GM12864 (cell line): ENCODE data around the gene CPEB4.

Experiments
- DNase-seq: peaks from one replicate; pipeline ENCODE4 v3.0.0-alpha.2; 2011; ENCODE audit warnings: low read depth
- H3K4me3 ChIP-seq: 2 replicates; pipeline ENCODE4 v1.5.1; 2011; ENCODE audit warnings: mild to moderate bottlenecking, low read depth, low read length, control low read depth
- TF ChIP-seq, protein P1 (sequence below): IDR thresholded peaks from 2 replicates; pipeline ENCODE4 v1.5.1; 2011; ENCODE audit warnings: low read depth, mild to moderate bottlenecking, moderate library complexity, low read length, control low read depth, inconsistent platforms; ENCODE audit errors: missing control alignments

The CPEB4 gene

DNA sequence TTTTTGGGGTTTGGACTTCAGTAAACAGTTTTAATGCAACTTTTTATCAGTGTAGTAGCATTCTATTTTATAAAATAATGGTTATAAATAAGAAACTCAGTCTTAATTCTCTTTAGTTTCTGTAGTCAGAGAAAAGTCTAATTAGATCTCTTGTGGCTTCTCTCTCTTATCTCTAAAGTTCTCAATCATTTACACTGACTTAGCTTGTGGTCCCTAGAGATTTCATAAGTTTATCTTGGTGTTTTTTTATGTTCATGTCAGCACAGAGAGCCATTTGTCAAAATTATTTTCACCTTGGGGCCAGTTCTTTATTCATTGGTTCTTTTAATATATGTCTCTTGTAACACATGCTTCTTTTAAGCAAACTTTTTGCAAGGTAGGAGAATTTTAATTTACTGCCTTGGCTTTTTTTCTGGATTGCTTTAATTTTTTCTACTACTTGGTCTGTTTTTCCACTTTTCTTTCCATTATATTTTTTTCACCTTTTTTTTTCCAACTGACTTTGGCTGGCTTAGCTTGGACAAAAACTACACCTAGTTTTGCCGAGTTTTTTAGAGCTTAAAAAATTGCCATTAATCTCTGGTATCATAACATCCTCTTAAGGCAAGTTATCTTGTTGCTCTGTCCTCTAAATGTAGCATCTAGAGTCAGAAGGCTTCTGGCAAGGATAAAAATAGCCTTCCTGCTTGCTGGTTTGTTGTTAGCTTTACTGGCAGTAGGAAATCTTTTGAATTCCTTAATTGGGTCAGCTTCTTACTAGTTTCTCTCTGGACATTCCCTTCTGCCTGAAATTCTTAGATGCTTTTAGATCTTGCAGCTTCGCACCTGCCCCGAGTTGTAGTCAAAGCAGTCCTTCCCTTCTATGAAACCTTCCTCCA lies 35.3 kb downstream of the CPEB4 start:
- TF ChIP-seq, protein P1, sequence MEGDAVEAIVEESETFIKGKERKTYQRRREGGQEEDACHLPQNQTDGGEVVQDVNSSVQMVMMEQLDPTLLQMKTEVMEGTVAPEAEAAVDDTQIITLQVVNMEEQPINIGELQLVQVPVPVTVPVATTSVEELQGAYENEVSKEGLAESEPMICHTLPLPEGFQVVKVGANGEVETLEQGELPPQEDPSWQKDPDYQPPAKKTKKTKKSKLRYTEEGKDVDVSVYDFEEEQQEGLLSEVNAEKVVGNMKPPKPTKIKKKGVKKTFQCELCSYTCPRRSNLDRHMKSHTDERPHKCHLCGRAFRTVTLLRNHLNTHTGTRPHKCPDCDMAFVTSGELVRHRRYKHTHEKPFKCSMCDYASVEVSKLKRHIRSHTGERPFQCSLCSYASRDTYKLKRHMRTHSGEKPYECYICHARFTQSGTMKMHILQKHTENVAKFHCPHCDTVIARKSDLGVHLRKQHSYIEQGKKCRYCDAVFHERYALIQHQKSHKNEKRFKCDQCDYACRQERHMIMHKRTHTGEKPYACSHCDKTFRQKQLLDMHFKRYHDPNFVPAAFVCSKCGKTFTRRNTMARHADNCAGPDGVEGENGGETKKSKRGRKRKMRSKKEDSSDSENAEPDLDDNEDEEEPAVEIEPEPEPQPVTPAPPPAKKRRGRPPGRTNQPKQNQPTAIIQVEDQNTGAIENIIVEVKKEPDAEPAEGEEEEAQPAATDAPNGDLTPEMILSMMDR: no peak
- H3K4me3 ChIP-seq: no peak overlapping the region
- DNase-seq: no peak

DNA sequence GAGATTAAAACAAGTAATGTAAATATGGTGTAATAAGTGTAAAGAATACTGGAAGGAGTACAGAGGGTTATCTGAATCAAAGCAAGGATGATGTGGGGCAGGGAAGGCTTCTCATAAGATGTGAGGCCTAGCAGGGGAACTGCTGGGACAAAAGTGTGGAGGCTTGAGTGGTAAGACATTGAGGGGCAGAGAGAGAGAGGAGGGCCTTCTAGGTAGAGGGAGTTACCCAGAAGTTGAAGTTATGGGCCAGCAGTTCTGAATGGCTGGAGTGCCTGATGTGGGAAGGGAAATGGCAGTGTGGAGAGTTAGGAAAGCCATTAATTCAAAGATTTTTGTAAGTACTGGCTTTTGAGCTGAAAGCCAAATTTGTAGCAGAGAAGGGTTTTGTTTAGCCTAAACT lies 36.8 kb downstream of the CPEB4 start:
- no peak overlapping the region for H3K4me3 ChIP-seq
- no peak for DNase-seq
- TF ChIP-seq, protein P1: no peak

DNA sequence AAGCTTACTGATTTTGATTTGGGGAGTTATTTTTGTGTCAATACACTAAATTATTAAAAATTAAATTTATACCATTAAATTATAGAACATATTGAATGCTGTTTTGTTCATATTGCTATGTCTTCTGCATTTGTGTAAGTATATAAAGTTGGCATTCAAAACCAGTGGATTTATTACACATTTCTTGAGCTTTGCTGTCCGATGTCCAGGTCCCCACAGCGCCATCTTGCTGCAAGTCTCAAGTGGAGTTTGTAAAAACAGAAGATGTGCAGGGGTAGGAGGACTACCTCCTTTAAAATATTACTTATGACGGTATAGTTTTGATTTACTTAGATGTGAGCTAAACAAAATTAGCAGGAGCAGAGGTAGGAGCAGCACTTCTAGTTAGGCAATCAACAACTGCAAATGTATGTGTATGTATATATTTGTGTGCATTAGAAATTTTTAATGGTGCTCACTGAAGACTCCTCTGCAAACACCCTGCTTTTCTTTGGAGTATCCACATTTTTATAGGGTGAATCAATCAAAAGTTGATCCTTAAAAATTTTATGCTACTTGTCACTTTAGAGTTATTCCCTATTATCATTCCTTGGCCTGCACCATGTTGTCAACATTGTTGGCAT lies 37.4 kb downstream of the CPEB4 start:
- DNase-seq: peak; percentile 25
- TF ChIP-seq, protein P1: peak; percentile 61
- H3K4me3 ChIP-seq: no peak overlapping the region

DNA sequence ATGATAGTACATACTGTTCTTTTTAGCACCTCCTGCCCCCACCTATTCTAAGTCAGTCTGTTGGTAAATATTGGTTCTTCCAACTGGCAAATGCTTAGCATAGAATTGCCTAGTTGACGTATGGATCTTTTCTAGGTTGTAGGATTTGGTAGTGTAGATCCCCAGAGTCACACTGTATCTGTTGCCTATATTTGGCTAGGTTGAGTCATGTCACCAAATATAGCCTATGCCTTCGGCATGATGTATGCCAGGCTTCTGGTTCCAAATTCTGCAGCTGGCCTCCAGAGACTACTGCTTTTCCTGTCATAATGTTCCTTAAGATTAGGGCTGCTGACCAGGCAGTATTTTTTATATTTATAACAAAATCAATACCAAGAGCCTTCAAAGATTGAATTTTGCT lies 38.2 kb downstream of the CPEB4 start:
- DNase-seq: no peak

DNA sequence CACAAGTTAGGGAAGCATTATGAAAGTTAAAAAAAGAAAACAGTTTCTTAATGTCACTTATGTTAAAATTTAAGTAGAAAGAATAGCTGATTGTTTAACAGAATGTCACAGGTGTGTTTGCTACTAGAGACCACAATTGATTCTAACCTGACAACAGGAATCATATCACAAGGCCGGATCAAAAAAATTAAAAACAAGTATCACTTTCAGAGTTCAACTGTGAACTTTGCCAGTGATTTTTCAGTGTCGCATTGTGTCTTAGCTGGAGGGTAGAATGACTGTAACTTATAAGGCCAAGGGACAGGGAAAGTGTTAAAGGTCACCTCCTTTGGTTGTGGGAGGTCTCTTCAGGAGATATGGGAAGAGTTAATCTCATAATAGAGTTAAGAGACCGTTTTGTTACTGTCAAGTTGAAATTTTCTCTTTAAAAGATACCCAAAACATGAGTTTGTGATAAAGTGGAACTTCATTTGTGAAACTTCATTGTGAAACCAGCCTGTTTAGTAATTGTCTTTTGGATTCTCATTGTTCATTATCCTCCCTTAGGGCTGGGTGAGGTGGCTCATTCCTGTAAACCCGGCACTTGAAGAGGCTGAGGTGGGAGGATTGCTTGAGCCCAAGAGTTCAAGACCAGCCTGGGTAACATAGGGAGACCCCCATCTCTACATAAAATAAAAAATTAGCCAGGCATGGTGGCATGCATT lies 40.9 kb downstream of the CPEB4 start:
- TF ChIP-seq, protein P1: no peak
- no peak for DNase-seq
- H3K4me3 ChIP-seq: no peak overlapping the region

More for the DNA sequence above, 38.2 kb downstream of the CPEB4 start:
- TF ChIP-seq, protein P1: no peak
- no peak overlapping the region for H3K4me3 ChIP-seq

DNA sequence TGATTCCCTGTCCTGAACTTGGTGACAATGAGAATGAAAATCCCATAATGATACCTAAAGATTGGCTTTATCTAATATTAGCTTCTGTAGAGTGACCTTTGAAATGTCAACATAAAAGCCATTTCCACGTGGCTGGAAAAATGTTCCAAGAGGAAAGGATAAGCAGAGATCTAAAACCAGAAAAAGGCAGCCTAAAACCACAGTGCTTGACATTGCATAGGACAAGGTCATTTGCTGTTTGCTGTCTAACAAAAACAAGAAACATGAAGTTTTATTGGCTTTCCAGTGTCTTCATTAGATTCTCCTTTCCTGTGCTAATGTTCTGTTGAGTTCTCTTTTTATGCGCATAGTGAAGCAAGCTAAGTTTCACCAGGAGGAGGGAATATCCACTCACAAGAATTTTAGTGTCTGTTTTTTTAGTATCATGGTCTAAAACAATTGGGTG lies 44.6 kb downstream of the CPEB4 start:
- TF ChIP-seq, protein P1: no peak
- DNase-seq: no peak
- H3K4me3 ChIP-seq: no peak overlapping the region
